Measurements from ENCODE around the gene EGLN2. TPM values are rescaled to one million over a fixed set of nuclear protein-coding genes. Genes with fewer than 3 reads are reported as not detected.

EGLN2 gene
- total and polyA plus RNA-seq, 4 donors, result 130 to 157 (median 132) TPM

DNA sequence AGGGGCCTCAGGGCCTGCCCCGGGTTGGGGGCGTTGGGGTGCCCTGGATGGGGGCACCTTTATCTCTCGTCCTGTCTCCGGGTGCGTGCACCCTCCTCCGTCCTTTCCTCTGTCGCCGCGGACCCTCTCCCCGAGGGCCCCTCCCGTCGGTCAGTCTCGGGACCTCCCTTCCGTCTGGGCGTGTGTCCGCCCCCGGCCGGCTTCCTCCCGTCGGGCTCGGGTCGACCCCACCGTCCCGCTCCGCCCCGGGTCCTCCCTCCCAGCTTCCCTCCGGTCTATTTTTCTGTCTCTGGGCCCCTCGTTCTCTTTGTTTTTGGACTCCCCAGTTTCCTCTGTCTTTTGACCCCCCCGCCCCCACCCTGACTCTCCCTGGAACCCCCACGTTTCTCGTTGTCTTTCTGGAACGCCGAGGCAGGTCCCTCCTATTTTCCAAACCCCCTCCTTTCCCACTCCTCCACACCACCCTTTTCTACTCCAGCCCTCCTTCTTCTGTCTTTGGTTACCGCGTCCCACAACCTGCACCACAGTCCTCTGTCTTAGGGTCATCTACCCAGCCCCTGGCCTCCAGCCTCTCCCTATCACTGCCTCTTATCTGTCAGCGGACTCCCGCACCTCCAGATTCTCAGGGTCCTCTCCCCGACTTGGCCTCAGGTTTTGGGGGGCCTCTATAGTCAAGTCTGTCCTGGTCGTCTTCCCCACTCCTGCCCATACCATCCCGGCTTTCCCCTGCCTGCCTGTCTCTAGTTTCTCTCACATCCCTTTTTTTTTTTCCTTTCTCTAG is 757 bp downstream of the EGLN2 start:
- peak; percentile 37 to 56 (median 39) for DNase-seq
- peaks cover 15 to 53% (median 40%) of the 10 kb centered on the region in 5 donors for H3K4me1 ChIP-seq (ENCODE audit: control insufficient read depth in 5 of 5, insufficient read depth in 5 of 5, low read length in 5 of 5)
- peak overlapping the region; percentile 89 for H3K4me3 ChIP-seq
- H3K9me3 ChIP-seq (ENCODE audit: control insufficient read depth in 4 of 4, insufficient read depth in 3 of 4, low read length in 3 of 4), result no peaks in the 10 kb centered on the region
- no peak for ATAC-seq (ENCODE audit: insufficient read depth, low FRiP score)
- WGBS, 2 donors, result 1 to 4% methylated on average over 37 to 40 of the region's 40 CpGs
- peak overlapping the region; percentile 90 to 93 for H3K27ac ChIP-seq (ENCODE audit: low read depth in 1 of 2, low read length in 1 of 2)
- H3K27me3 ChIP-seq (ENCODE audit: control insufficient read depth in 3 of 3, insufficient read depth in 3 of 3, low read length in 2 of 3), result no peaks in the 10 kb centered on the region
- H3K9ac ChIP-seq (ENCODE audit: insufficient read depth in 1 of 2, low read length in 2 of 2), result peak overlapping the region; percentile 42 to 63
- H3K36me3 ChIP-seq (ENCODE audit: control insufficient read depth in 4 of 4, insufficient read depth in 4 of 4, low read length in 4 of 4), result peaks cover 0 to 16% (median 5%) of the 10 kb centered on the region in 4 donors
- no peak for TF ChIP-seq CTCF (IDR thresholded peaks at IDR 0.05; ENCODE audit: control extremely low read depth, extremely low read depth)

DNA sequence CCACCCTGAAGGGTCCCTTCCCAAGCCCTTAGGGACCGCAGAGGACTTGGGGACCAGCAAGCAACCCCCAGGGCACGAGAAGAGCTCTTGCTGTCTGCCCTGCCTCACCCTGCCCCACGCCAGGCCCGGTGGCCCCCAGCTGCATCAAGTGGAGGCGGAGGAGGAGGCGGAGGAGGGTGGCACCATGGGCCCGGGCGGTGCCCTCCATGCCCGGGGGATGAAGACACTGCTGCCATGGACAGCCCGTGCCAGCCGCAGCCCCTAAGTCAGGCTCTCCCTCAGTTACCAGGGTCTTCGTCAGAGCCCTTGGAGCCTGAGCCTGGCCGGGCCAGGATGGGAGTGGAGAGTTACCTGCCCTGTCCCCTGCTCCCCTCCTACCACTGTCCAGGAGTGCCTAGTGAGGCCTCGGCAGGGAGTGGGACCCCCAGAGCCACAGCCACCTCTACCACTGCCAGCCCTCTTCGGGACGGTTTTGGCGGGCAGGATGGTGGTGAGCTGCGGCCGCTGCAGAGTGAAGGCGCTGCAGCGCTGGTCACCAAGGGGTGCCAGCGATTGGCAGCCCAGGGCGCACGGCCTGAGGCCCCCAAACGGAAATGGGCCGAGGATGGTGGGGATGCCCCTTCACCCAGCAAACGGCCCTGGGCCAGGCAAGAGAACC is 1.5 kb downstream of the EGLN2 start:
- Histone ChIP-seq H3K4me1 (ENCODE audit: control insufficient read depth in 5 of 5, insufficient read depth in 5 of 5, low read length in 5 of 5) (peaks cover 17 to 53% (median 46%) of the 10 kb centered on the region in 5 donors), H3K27me3 (ENCODE audit: control insufficient read depth in 3 of 3, insufficient read depth in 3 of 3, low read length in 2 of 3) (no peaks in the 10 kb centered on the region), H3K4me3 (peak overlapping the region; percentile 89), H3K9ac (ENCODE audit: insufficient read depth in 1 of 2, low read length in 2 of 2) (peak overlapping the region in 1 of 2 donors; percentile 63), H3K27ac (ENCODE audit: low read depth in 1 of 2, low read length in 1 of 2) (peak overlapping the region; percentile 90 to 93), H3K9me3 (ENCODE audit: control insufficient read depth in 4 of 4, insufficient read depth in 3 of 4, low read length in 3 of 4) (no peaks in the 10 kb centered on the region), H3K36me3 (ENCODE audit: control insufficient read depth in 4 of 4, insufficient read depth in 4 of 4, low read length in 4 of 4) (peaks cover 0 to 18% (median 8%) of the 10 kb centered on the region in 4 donors)
- ATAC-seq (ENCODE audit: insufficient read depth, low FRiP score) (no peak), DNase-seq (no peak)
- no peak for TF ChIP-seq CTCF (IDR thresholded peaks at IDR 0.05; ENCODE audit: control extremely low read depth, extremely low read depth)
- WGBS, 2 donors, result 49 to 74% methylated on average over 26 to 27 of the region's 27 CpGs

- ATAC-seq (ENCODE audit: insufficient read depth, low FRiP score) (no peak), DNase-seq (no peak)
- H3K27ac ChIP-seq (ENCODE audit: low read depth in 1 of 2, low read length in 1 of 2), result peak overlapping the region; percentile 29 to 93
- 73 to 87% methylated on average over 27 of the region's 27 CpGs for WGBS, 2 donors
- H3K9ac ChIP-seq (ENCODE audit: insufficient read depth in 1 of 2, low read length in 2 of 2), result no peak overlapping the region
- peak overlapping the region; percentile 89 for H3K4me3 ChIP-seq
- H3K27me3 ChIP-seq (ENCODE audit: control insufficient read depth in 3 of 3, insufficient read depth in 3 of 3, low read length in 2 of 3), result no peaks in the 10 kb centered on the region
- TF ChIP-seq CTCF (IDR thresholded peaks at IDR 0.05; ENCODE audit: control extremely low read depth, extremely low read depth), result no peak
- no peaks in the 10 kb centered on the region for H3K9me3 ChIP-seq (ENCODE audit: control insufficient read depth in 4 of 4, insufficient read depth in 3 of 4, low read length in 3 of 4)
- peaks cover 17 to 57% (median 46%) of the 10 kb centered on the region in 5 donors for H3K4me1 ChIP-seq (ENCODE audit: control insufficient read depth in 5 of 5, insufficient read depth in 5 of 5, low read length in 5 of 5)
- H3K36me3 ChIP-seq (ENCODE audit: control insufficient read depth in 4 of 4, insufficient read depth in 4 of 4, low read length in 4 of 4), result peaks cover 0 to 19% (median 8%) of the 10 kb centered on the region in 4 donors
Measured at GRCh38 chr19:40800997-40801377, 2.0 kb downstream of the EGLN2 start.

Measured in lung (tissue), 12 donors.